HEK293 (cell line): ENCODE data around the gene GRK5.
A peak's percentile ranks its signal among the peaks of the same experiment; 100 is the strongest.

Experiments used
- BCL11A ChIP-seq: fragments of 450-650 bp; formaldehyde crosslinking; IDR thresholded peaks from 2 replicates; pipeline ENCODE4 v1.5.1; 2016; ENCODE audit warnings: low read depth, missing biosample characterization, missing genetic modification characterization
- ELK4 ChIP-seq: IDR thresholded peaks from 2 replicates; pipeline ENCODE4 v1.6.1; 2011; ENCODE audit warnings: mild to moderate bottlenecking, low read depth, low read length, borderline replicate concordance
- FEZF1 ChIP-seq: fragments of 450-650 bp; formaldehyde crosslinking; IDR thresholded peaks from 2 replicates; pipeline ENCODE4 v1.5.1; 2016; ENCODE audit warnings: missing biosample characterization, missing genetic modification characterization
- GFI1B ChIP-seq: fragments of 450-650 bp; formaldehyde crosslinking; IDR thresholded peaks from 2 replicates; pipeline ENCODE4 v1.5.1; 2016; ENCODE audit warnings: missing biosample characterization, missing genetic modification characterization
- GLIS1 ChIP-seq: fragments of 450-650 bp; formaldehyde crosslinking; IDR thresholded peaks from 2 replicates; pipeline ENCODE4 v1.5.1; 2016; ENCODE audit warnings: missing biosample characterization, missing genetic modification characterization
- INSM2 ChIP-seq: fragments of 450-650 bp; formaldehyde crosslinking; IDR thresholded peaks from 2 replicates; pipeline ENCODE4 v1.5.1; 2016; ENCODE audit warnings: missing biosample characterization, missing genetic modification characterization
- KLF1 ChIP-seq: fragments of 450-650 bp; formaldehyde crosslinking; IDR thresholded peaks from 2 replicates; pipeline ENCODE4 v1.5.1; 2016; ENCODE audit warnings: missing biosample characterization, missing genetic modification characterization
- PRDM10 ChIP-seq: fragments of 450-650 bp; formaldehyde crosslinking; IDR thresholded peaks from 2 replicates; pipeline ENCODE4 v1.5.1; 2016; ENCODE audit warnings: missing biosample characterization, missing genetic modification characterization
- TRIM28 ChIP-seq: IDR thresholded peaks from 2 replicates; pipeline ENCODE4 v1.6.1; 2011; ENCODE audit warnings: low read length, control low read depth, borderline replicate concordance
- ZBTB6 ChIP-seq: fragments of 450-650 bp; formaldehyde crosslinking; IDR thresholded peaks from 2 replicates; pipeline ENCODE4 v1.5.1; 2017; ENCODE audit warnings: missing biosample characterization, missing genetic modification characterization
- ZFHX2 ChIP-seq: fragments of 450-650 bp; formaldehyde crosslinking; conservative IDR thresholded peaks from 2 replicates; pipeline ENCODE4 v1.5.1; 2016; ENCODE audit warnings: missing biosample characterization, missing genetic modification characterization
- ZFP69B ChIP-seq: fragments of 450-650 bp; formaldehyde crosslinking; IDR thresholded peaks from 2 replicates; pipeline ENCODE4 v1.5.1; 2016; ENCODE audit warnings: missing biosample characterization, missing genetic modification characterization
- ZIC2 ChIP-seq: fragments of 450-650 bp; formaldehyde crosslinking; IDR thresholded peaks from 2 replicates; pipeline ENCODE4 v1.5.1; 2016; ENCODE audit warnings: missing biosample characterization, missing genetic modification characterization
- ZNF211 ChIP-seq: fragments of 450-650 bp; formaldehyde crosslinking; IDR thresholded peaks from 2 replicates; pipeline ENCODE4 v1.5.1; 2016; ENCODE audit warnings: low read depth, missing biosample characterization, missing genetic modification characterization
- ZNF24 ChIP-seq: fragments of 450-650 bp; formaldehyde crosslinking; IDR thresholded peaks from 2 replicates; pipeline ENCODE4 v1.5.1; 2016; ENCODE audit warnings: missing biosample characterization, missing genetic modification characterization
- ZNF274 ChIP-seq, 2 experiments: fragments of 200-500 bp in 1 of 2; fragments of 450-650 bp in 1 of 2; sonication (Bioruptor generic) in 1 of 2; formaldehyde crosslinking in 1 of 2; IDR thresholded peaks; 2 replicates each; pipeline versions ENCODE4 v1.5.1 to v1.6.1; 2014 to 2016; ENCODE audit warnings: borderline replicate concordance in 1 of 2, inconsistent platforms in 1 of 2, low read length in 1 of 2, missing biosample characterization in 1 of 2, missing genetic modification characterization in 1 of 2
- ZNF324 ChIP-seq: fragments of 450-650 bp; formaldehyde crosslinking; IDR thresholded peaks from 2 replicates; pipeline ENCODE4 v1.5.1; 2016; ENCODE audit warnings: missing biosample characterization, missing genetic modification characterization
- ZNF335 ChIP-seq: fragments of 450-650 bp; formaldehyde crosslinking; conservative IDR thresholded peaks from 2 replicates; pipeline ENCODE4 v1.5.1; 2016; ENCODE audit warnings: missing biosample characterization, missing genetic modification characterization
- ZNF341 ChIP-seq: fragments of 450-650 bp; formaldehyde crosslinking; IDR thresholded peaks from 2 replicates; pipeline ENCODE4; 2016; ENCODE audit warnings: low read depth, missing biosample characterization, missing genetic modification characterization
- ZNF433 ChIP-seq: fragments of 450-650 bp; formaldehyde crosslinking; IDR thresholded peaks from 2 replicates; pipeline ENCODE4 v1.5.1; 2016; ENCODE audit warnings: missing biosample characterization, missing genetic modification characterization, low read depth
- ZNF488 ChIP-seq: fragments of 450-650 bp; formaldehyde crosslinking; IDR thresholded peaks from 2 replicates; pipeline ENCODE4 v1.5.1; 2016; ENCODE audit warnings: missing biosample characterization, missing genetic modification characterization
- ZNF513 ChIP-seq: fragments of 450-650 bp; IDR thresholded peaks from 2 replicates; pipeline ENCODE4 v1.5.1; 2018; ENCODE audit warnings: missing biosample characterization, missing genetic modification characterization
- ZNF600 ChIP-seq: fragments of 450-650 bp; formaldehyde crosslinking; IDR thresholded peaks from 2 replicates; pipeline ENCODE4 v1.5.1; 2016; ENCODE audit warnings: missing biosample characterization, missing genetic modification characterization
- ZNF629 ChIP-seq: fragments of 450-650 bp; formaldehyde crosslinking; IDR thresholded peaks from 2 replicates; pipeline ENCODE4 v1.5.1; 2017; ENCODE audit warnings: missing biosample characterization, missing genetic modification characterization
- ZNF664 ChIP-seq: fragments of 450-650 bp; formaldehyde crosslinking; IDR thresholded peaks from 2 replicates; pipeline ENCODE4 v1.5.1; 2016; ENCODE audit warnings: missing biosample characterization, missing genetic modification characterization
- ZNF677 ChIP-seq: fragments of 450-650 bp; IDR thresholded peaks from 2 replicates; pipeline ENCODE4 v1.5.0; 2018; ENCODE audit warnings: missing biosample characterization, mild to moderate bottlenecking, missing genetic modification characterization, moderate library complexity
- ZNF792 ChIP-seq: fragments of 450-650 bp; formaldehyde crosslinking; IDR thresholded peaks from 2 replicates; pipeline ENCODE4 v1.5.1; 2016; ENCODE audit warnings: missing biosample characterization, missing genetic modification characterization
- ZSCAN4 ChIP-seq: fragments of 450-650 bp; formaldehyde crosslinking; IDR thresholded peaks from 2 replicates; pipeline ENCODE4 v1.5.1; 2017; ENCODE audit warnings: missing biosample characterization, missing genetic modification characterization

GRK5 gene

GRCh38 chr10:119253433-119254174, 46.2 kb downstream of the GRK5 start (continued):
- TF ChIP-seq ZNF677 (tag by site-specific recombination) (no peak), ZNF488 (tag by site-specific recombination) (no peak), FEZF1 (tag by site-specific recombination) (0 out of 2 replicates have a peak, but pooled peaks have one; percentile 27), KLF1 (peak; percentile 19; the same call in 1 of the 2 replicates), TRIM28 (no peak), ELK4 (no peak), ZFHX2 (tag by site-specific recombination) (no peak), BCL11A (peak; percentile 11; the same call in 1 of the 2 replicates), ZNF433 (tag by site-specific recombination) (no peak), ZBTB6 (no peak), ZNF629 (tag by site-specific recombination) (peak; percentile 57; the same call in 1 of the 2 replicates), ZSCAN4 (tag by site-specific recombination) (peak; percentile 82), ZNF335 (tag by site-specific recombination) (peak; percentile 43; the same call in 1 of the 2 replicates), ZNF513 (tag by site-specific recombination) (no peak), GFI1B (tag by site-specific recombination) (no peak), ZNF211 (tag by site-specific recombination) (no peak), ZNF600 (peak; percentile 86), ZNF664 (no peak), ZNF792 (0 out of 2 replicates have a peak, but pooled peaks have one; percentile 15), ZNF324 (tag by site-specific recombination) (0 out of 2 replicates have a peak, but pooled peaks have one; percentile 41), INSM2 (tag by site-specific recombination) (0 out of 2 replicates have a peak, but pooled peaks have one; percentile 17), ZIC2 (tag by site-specific recombination) (peak; percentile 72), GLIS1 (peak; percentile 79), ZNF341 (tag by site-specific recombination) (no peak), ZNF24 (tag by site-specific recombination) (peak; percentile 45; the same call in 1 of the 2 replicates), ZNF274 (IDR thresholded peaks at IDR 0.05; ENCODE audit: low read length) (no peak), ZNF274 (tag by site-specific recombination; IDR thresholded peaks at IDR 0.05; ENCODE audit: borderline replicate concordance) (no peak), PRDM10 (peak; percentile 67), ZFP69B (tag by site-specific recombination) (peak; percentile 70; the same call in 1 of the 2 replicates)
